GM19395 (cell line): ENCODE results near the gene PTGS1.

Source experiments
- ATAC-seq: cut with Tn5 transposase; IDR thresholded peaks from one replicate; pipeline ENCODE4 v1.9.1; 2021; ENCODE audit warnings: mild to moderate bottlenecking, moderate library complexity; ENCODE audit not compliant: unreplicated experiment

Gene PTGS1

GRCh38 chr9:122372856-122373845 is 2.3 kb downstream of the PTGS1 start:
- ATAC-seq = no peak

GRCh38 chr9:122374885-122375420 is 4.1 kb downstream of the PTGS1 start:
- no peak for ATAC-seq

DNA sequence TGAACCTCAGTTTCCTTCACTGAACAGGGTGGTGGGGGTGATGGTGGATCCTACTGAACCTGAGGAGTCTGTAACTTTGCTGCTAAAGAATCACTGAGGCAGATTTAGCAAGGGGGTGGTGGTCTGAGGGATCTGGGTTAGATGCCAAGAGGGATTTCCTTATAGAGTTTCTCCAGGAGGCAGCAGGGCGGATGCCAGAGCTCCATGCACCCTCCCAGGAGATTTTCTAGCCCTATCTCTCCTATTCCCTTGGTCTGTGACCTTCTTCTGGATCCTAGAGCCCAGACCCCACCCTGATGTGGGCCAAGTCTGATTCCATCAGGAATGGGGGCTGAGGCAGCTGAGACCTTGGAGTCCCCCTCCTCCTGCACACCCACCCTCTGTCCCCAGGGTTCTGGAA is 6.0 kb downstream of the PTGS1 start:
- no peak for ATAC-seq

DNA sequence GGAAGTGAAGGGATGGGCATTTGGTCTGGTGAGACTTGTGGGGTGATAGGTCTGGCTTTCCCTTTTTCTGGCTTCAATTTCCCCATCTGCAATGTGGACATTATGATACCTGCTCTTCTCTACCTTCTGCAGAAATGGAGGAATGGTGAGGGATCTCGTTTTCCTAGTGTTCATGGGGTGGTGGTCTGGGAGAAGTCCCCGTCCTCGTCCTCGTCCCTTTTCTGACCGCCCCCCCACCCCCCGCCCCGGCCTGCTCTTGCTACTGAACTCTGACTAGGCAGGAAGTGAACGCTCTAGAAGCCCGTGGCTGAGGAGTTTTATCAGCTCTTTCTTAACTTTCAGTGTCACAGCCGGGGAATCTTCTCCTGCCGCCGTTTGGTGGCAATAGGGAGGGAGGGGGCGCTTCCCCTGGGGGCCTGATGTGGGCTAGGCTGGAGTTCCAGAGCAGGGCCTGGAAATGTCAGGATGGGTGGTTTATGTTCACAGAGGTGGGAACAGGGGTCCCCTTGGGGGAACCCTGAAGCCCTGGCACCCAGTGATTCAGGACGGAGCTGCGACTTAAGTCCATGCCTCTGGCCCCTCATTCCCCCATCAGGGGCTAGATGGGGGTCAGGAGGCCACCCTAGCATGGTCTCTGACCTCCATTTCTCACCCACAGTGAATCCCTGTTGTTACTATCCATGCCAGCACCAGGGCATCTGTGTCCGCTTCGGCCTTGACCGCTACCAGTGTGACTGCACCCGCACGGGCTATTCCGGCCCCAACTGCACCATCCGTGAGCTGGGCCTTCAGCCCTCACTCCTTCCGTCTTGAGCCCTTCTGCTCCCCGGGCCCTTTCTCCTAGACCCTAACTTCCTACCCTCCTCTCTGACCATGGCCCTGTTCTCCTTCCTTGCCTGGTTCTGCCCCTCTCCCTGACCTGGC is 6.7 kb downstream of the PTGS1 start:
- ATAC-seq = no peak

GRCh38 chr9:122378236-122378635 is 7.4 kb downstream of the PTGS1 start:
- no peak for ATAC-seq

DNA sequence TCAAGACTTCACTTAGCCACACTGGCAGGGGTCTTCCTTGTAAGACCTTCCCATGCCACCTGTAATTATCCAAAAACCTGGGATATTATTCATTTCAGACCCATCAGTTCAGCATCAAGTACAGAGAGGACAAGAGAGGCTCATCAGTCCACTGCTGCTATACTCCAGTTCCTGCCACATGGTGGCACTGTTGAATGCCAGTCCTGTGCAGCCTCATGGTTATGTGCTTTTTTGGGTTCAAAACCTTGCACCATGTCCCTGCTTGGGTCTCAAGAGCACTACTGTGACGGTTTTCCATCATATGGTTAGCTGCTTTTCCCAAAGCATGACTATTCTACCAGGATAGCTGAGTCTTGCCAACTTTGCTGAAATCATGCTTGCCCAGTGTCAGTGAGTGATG is 8.5 kb downstream of the PTGS1 start:
- ATAC-seq = no peak

DNA sequence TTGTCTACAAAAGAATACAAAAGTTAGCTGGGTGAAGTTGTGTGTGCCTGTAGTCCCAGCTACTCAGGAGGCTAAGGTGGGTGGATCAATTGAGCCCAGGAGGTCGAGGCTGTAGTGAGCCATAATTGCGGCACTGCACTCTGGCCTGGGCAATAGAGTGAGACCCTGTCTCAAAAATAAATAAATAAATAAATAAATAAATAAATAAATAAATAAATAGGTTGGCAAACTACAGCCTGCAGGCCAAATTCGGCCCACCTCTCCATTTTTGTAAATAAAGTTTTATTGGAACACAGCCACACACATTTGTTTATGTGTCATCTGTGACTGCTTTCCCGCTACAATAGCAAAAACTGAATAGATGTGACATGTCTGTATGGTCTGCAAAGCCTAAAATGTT is 9.5 kb downstream of the PTGS1 start:
- ATAC-seq = no peak

- no peak for ATAC-seq
These were observed 10.6 kb downstream of the PTGS1 start for GRCh38 chr9:122381206-122381950.

GRCh38 chr9:122382901-122383850 is 12.4 kb downstream of the PTGS1 start:
- ATAC-seq = no peak

DNA sequence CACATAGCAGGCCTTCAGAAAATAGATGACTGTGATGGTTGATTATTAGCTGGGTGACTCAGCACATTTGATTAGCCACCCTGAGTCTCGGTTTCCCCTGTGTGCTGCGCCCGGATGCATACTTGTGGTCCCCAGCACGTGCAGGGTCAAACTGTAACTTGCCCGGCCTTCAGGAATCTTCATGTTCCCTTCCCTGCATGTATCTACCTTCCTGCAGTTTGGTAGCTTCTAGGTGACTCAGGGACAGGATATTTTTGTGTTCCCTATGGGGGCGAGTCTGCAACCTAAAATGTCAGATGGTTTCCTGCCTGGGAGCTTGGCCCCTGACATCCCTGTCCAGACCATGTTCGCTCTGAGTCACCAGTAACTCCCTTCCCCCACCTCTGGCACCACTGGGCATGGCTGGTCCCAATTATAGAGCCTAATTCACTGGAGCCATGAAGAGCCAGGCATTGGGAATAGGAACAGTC is 13.2 kb downstream of the PTGS1 start:
- no peak for ATAC-seq

DNA sequence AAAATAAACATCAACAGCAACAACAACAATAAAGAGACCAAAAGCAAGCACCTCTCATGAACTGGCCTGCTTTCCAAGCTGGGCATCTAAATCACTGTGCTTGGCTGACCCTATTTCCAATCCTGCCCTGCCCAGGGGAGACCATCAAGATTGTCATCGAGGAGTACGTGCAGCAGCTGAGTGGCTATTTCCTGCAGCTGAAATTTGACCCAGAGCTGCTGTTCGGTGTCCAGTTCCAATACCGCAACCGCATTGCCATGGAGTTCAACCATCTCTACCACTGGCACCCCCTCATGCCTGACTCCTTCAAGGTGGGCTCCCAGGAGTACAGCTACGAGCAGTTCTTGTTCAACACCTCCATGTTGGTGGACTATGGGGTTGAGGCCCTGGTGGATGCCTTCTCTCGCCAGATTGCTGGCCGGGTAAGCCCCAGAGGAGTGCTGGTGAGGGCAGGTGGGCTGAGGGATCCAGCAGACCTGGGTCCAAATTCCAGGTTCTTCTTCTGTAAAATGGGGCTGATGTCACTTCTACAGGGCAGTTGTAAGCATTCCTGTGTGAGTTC is 15.6 kb downstream of the PTGS1 start:
- no peak for ATAC-seq

- no peak for ATAC-seq
These were observed 16.7 kb downstream of the PTGS1 start for GRCh38 chr9:122387536-122387935.

DNA sequence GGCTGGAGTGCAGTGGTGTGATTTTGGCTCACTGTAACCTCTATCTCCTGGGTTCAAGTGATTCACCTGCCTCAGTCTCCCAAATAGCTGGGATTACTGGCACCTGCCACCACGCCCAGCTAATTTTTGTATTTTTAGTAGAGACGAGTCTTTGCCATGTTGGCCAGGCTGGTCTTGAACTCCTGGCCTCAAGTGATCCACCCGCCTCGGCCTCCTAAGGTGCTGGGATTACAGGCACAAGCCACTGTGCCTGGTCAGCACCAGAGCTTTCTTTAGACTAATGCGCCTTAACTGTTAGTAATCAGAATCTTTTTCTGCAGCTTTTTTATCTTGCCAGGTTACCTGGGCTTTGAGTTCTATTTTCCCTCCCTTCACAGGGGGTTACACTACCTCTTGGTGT is 18.4 kb downstream of the PTGS1 start:
- no peak for ATAC-seq

GRCh38 chr9:122389799-122390481 is 19.1 kb downstream of the PTGS1 start:
- no peak for ATAC-seq

DNA sequence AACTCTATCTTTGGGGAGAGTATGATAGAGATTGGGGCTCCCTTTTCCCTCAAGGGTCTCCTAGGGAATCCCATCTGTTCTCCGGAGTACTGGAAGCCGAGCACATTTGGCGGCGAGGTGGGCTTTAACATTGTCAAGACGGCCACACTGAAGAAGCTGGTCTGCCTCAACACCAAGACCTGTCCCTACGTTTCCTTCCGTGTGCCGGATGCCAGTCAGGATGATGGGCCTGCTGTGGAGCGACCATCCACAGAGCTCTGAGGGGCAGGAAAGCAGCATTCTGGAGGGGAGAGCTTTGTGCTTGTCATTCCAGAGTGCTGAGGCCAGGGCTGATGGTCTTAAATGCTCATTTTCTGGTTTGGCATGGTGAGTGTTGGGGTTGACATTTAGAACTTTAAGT is 21.5 kb downstream of the PTGS1 start:
- ATAC-seq = no peak

DNA sequence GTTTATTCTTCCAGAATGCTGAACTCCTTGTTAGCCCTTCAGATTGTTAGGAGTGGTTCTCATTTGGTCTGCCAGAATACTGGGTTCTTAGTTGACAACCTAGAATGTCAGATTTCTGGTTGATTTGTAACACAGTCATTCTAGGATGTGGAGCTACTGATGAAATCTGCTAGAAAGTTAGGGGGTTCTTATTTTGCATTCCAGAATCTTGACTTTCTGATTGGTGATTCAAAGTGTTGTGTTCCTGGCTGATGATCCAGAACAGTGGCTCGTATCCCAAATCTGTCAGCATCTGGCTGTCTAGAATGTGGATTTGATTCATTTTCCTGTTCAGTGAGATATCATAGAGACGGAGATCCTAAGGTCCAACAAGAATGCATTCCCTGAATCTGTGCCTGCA is 21.9 kb downstream of the PTGS1 start:
- no peak for ATAC-seq

DNA sequence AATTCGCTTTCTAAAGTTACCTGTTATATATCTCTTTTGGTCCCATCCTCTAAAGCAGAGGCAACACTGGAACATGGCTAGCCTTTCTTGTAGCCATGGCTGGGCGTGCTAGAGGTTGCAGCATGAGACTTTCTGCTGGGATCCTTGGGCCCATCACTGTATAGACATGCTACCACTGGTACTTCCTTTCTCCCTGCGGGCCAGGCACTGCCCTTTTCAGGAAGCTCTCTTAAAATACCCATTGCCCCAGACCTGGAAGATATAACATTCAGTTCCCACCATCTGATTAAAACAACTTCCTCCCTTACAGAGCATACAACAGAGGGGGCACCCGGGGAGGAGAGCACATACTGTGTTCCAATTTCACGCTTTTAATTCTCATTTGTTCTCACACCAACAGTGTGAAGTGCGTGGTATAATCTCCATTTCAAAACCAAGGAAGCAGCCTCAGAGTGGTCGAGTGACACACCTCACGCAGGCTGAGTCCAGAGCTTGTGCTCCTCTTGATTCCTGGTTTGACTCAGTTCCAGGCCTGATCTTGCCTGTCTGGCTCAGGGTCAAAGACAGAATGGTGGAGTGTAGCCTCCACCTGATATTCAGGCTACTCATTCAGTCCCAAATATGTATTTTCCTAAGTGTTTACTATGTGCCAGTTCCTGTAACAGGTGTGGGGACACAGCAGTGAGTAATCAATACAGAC is 22.6 kb downstream of the PTGS1 start:
- no peak for ATAC-seq
